H9 (cell line): Measurements from ENCODE around the gene RBMS2. TPM values are rescaled to one million over a fixed set of nuclear protein-coding genes. Genes with fewer than 3 reads are reported as not detected.

ENCODE experiments used
- DNase-seq: peaks from one replicate; pipeline ENCODE4 v3.0.0-alpha.2; 2017
- H2AFZ ChIP-seq: one replicate; pipeline ENCODE4 v1.6.1; 2013; ENCODE audit warnings: mild to moderate bottlenecking, low read length, control low read depth, moderate library complexity
- H2AK5ac ChIP-seq: 2 replicates; pipeline ENCODE4 v1.6.1; 2013; ENCODE audit warnings: low read length, control low read depth, mixed read lengths; ENCODE audit not compliant: insufficient read length
- H2BK120ac ChIP-seq: one replicate; pipeline ENCODE4 v1.6.1; 2013; ENCODE audit warnings: low read depth, mild to moderate bottlenecking, low read length, control low read depth, inconsistent platforms; ENCODE audit not compliant: poor library complexity, severe bottlenecking
- H2BK12ac ChIP-seq: 2 replicates; pipeline ENCODE4 v1.6.1; 2013; ENCODE audit warnings: low read length, control low read depth, mixed read lengths, low read depth; ENCODE audit not compliant: insufficient read length
- H2BK15ac ChIP-seq: 2 replicates; pipeline ENCODE4 v1.6.1; 2013; ENCODE audit warnings: low read depth, low read length, control low read depth
- H2BK20ac ChIP-seq: one replicate; pipeline ENCODE4 v1.6.1; 2013; ENCODE audit warnings: low read depth, mild to moderate bottlenecking, low read length, control low read depth, inconsistent platforms; ENCODE audit not compliant: poor library complexity, severe bottlenecking
- H2BK5ac ChIP-seq: 2 replicates; pipeline ENCODE4 v1.6.1; 2013; ENCODE audit warnings: low read length, control low read depth, mixed read lengths; ENCODE audit not compliant: insufficient read length
- H3K14ac ChIP-seq: 2 replicates; pipeline ENCODE4 v1.6.1; 2013; ENCODE audit warnings: low read length, control low read depth; ENCODE audit not compliant: insufficient read depth
- H3K18ac ChIP-seq: 2 replicates; pipeline ENCODE4 v1.6.1; 2013; ENCODE audit warnings: low read depth, mild to moderate bottlenecking, mixed read lengths, low read length, control low read depth; ENCODE audit not compliant: insufficient read length
- H3K23ac ChIP-seq: 2 replicates; pipeline ENCODE4 v1.6.1; 2013; ENCODE audit warnings: low read length, control low read depth, mixed read lengths, low read depth; ENCODE audit not compliant: insufficient read length
- H3K23me2 ChIP-seq: 2 replicates; pipeline ENCODE4 v1.6.1; 2013; ENCODE audit warnings: low read depth, mild to moderate bottlenecking, mixed read lengths, low read length, control low read depth; ENCODE audit not compliant: insufficient read length, poor library complexity, severe bottlenecking
- H3K27ac ChIP-seq: 2 replicates; pipeline ENCODE4 v1.5.1; 2013; ENCODE audit warnings: low read length, control low read depth, mixed read lengths, low read depth; ENCODE audit not compliant: insufficient read length
- H3K27me3 ChIP-seq: 2 replicates; pipeline ENCODE4 v1.6.1; 2013; ENCODE audit warnings: low read length, control low read depth, inconsistent platforms; ENCODE audit not compliant: insufficient read depth
- H3K4ac ChIP-seq: 2 replicates; pipeline ENCODE4 v1.6.1; 2013; ENCODE audit warnings: low read depth, mild to moderate bottlenecking, control low read depth, inconsistent platforms, low read length, moderate library complexity
- H3K4me1 ChIP-seq: 2 replicates; pipeline ENCODE4 v1.6.1; 2013; ENCODE audit warnings: low read length, control low read depth, inconsistent platforms; ENCODE audit not compliant: insufficient read depth
- H3K4me2 ChIP-seq: 2 replicates; pipeline ENCODE4 v1.6.1; 2013; ENCODE audit warnings: low read length, control low read depth, mixed read lengths; ENCODE audit not compliant: insufficient read length, insufficient read depth
- H3K56ac ChIP-seq: 2 replicates; pipeline ENCODE4 v1.6.1; 2013; ENCODE audit warnings: low read depth, mild to moderate bottlenecking, mixed read lengths, low read length, control low read depth; ENCODE audit not compliant: insufficient read length
- H3K79me1 ChIP-seq: 2 replicates; pipeline ENCODE4 v1.6.1; 2013; ENCODE audit warnings: low read depth, mild to moderate bottlenecking, moderate library complexity, low read length, control low read depth, inconsistent platforms; ENCODE audit not compliant: insufficient read depth, poor library complexity, severe bottlenecking
- H3K79me2 ChIP-seq: 2 replicates; pipeline ENCODE4 v1.6.1; 2013; ENCODE audit warnings: low read length, control low read depth, inconsistent platforms; ENCODE audit not compliant: insufficient read depth
- H3K9ac ChIP-seq: 2 replicates; pipeline ENCODE4 v1.6.1; 2013; ENCODE audit warnings: low read length, control low read depth, mixed read lengths; ENCODE audit not compliant: insufficient read length; ENCODE audit errors: extremely low read depth
- H3K9me3 ChIP-seq: one replicate; pipeline ENCODE4 v1.6.1; 2013; ENCODE audit warnings: low read depth, low read length, inconsistent platforms; ENCODE audit not compliant: control insufficient read depth
- H3T11ph ChIP-seq: one replicate; pipeline ENCODE4 v1.6.1; 2013; ENCODE audit warnings: mild to moderate bottlenecking, low read length, control low read depth, inconsistent platforms
- H4K20me1 ChIP-seq: one replicate; pipeline ENCODE4 v1.6.1; 2013; ENCODE audit not compliant: control insufficient read depth, insufficient read length, insufficient read depth
- H4K5ac ChIP-seq: 2 replicates; pipeline ENCODE4 v1.6.1; 2013; ENCODE audit warnings: low read depth, mild to moderate bottlenecking, mixed read lengths, low read length, control low read depth; ENCODE audit not compliant: insufficient read length
- H4K8ac ChIP-seq: replicated peaks from 2 replicates; pipeline ENCODE4 v1.6.1; 2013; ENCODE audit warnings: low read length, control low read depth, mixed read lengths, low read depth; ENCODE audit not compliant: insufficient read length
- H4K91ac ChIP-seq: 2 replicates; pipeline ENCODE4 v1.6.1; 2013; ENCODE audit warnings: low read depth, mild to moderate bottlenecking, moderate library complexity, mixed read lengths, low read length, control low read depth; ENCODE audit not compliant: insufficient read length
- H3K27ac Mint-ChIP-seq, 3 experiments: 2 replicates in 2 of 3; 3 replicates in 1 of 3; pipeline ENCODE4 v1.8.0; 2020 to 2021; ENCODE audit warnings: mixed read lengths in 3 of 3, mild to moderate bottlenecking in 1 of 3, moderate library complexity in 1 of 3
- H3K27me3 Mint-ChIP-seq: 2 replicates; pipeline ENCODE4 v1.8.0; 2021; ENCODE audit warnings: low read depth, mild to moderate bottlenecking, moderate library complexity, mixed read lengths
- H3K36me3 Mint-ChIP-seq, 3 experiments: 2 replicates in 2 of 3; 3 replicates in 1 of 3; pipeline ENCODE4 v1.8.0; 2020 to 2021; ENCODE audit warnings: low read depth in 3 of 3, mixed read lengths in 3 of 3; ENCODE audit not compliant: insufficient read depth in 1 of 3
- H3K4me1 Mint-ChIP-seq, 2 experiments: 2 replicates each; pipeline ENCODE4 v1.8.0; 2020; ENCODE audit warnings: mixed read lengths in 2 of 2
- H3K4me3 Mint-ChIP-seq, 2 experiments: 2 replicates in 1 of 2; 3 replicates in 1 of 2; pipeline ENCODE4 v1.8.0; 2020 to 2021; ENCODE audit warnings: mild to moderate bottlenecking in 2 of 2, mixed read lengths in 2 of 2, moderate library complexity in 1 of 2
- H3K9me3 Mint-ChIP-seq, 2 experiments: 2 replicates in 1 of 2; 3 replicates in 1 of 2; pipeline ENCODE4 v1.8.0; 2020; ENCODE audit warnings: mild to moderate bottlenecking in 2 of 2, mixed read lengths in 2 of 2, moderate library complexity in 1 of 2
- WGBS: extraction: QIAGEN DNeasy Blood & Tissue Kit; methylation state at CpG from one replicate; pipeline ENCODE4 v1.1.7; 2013; ENCODE audit warnings: missing lambda C conversion rate, low lambda C conversion rate, mixed read lengths; ENCODE audit not compliant: insufficient read length; ENCODE audit errors: extremely low coverage; 5-methylcytosine and 5-hydroxymethylcytosine counted together
- total RNA-seq: library from RNA; stranded (reverse); gene quantifications from 2 replicates; pipeline ENCODE4 v1.2.1, GENCODE V29; 2021
- TF ChIP-seq, protein P1 (sequence below): fragments of 200-600 bp; sonication (generic); conservative IDR thresholded peaks from 3 replicates; pipeline ENCODE4 v1.8.0; 2021; ENCODE audit warnings: antibody characterized with exemption, mild to moderate bottlenecking

Gene RBMS2
- total RNA-seq, 1 experiment from 2014 or later: 9.5 TPM

GRCh38 chr12:56599041-56599440 lies 77.4 kb downstream of the RBMS2 start:
- DNase-seq: no peak
- no peaks in the 10 kb centered on the region for H3K27me3 Mint-ChIP-seq
- no peaks in the 10 kb centered on the region for H3K79me1 ChIP-seq
- H3K27me3 ChIP-seq: no peaks in the 10 kb centered on the region
- H2BK120ac ChIP-seq: no peak overlapping the region
- no CpG with 5 or more reads among the region's 15 CpGs for WGBS
- H3K56ac ChIP-seq: no peak overlapping the region
- H3K27ac ChIP-seq: no peak overlapping the region
- H3K36me3 Mint-ChIP-seq: peaks cover 45 to 77% (median 70%) of the 10 kb centered on the region in 3 experiments
- H3K9me3 ChIP-seq: no peaks in the 10 kb centered on the region
- no peak overlapping the region for H2BK12ac ChIP-seq
- H4K5ac ChIP-seq: no peak overlapping the region
- H3K9ac ChIP-seq: no peak overlapping the region
- H3K18ac ChIP-seq: no peak overlapping the region
- no peak overlapping the region for H3K14ac ChIP-seq
- H2BK15ac ChIP-seq: no peak overlapping the region
- H3K9me3 Mint-ChIP-seq: no peaks in the 10 kb centered on the region
- TF ChIP-seq, protein P1, sequence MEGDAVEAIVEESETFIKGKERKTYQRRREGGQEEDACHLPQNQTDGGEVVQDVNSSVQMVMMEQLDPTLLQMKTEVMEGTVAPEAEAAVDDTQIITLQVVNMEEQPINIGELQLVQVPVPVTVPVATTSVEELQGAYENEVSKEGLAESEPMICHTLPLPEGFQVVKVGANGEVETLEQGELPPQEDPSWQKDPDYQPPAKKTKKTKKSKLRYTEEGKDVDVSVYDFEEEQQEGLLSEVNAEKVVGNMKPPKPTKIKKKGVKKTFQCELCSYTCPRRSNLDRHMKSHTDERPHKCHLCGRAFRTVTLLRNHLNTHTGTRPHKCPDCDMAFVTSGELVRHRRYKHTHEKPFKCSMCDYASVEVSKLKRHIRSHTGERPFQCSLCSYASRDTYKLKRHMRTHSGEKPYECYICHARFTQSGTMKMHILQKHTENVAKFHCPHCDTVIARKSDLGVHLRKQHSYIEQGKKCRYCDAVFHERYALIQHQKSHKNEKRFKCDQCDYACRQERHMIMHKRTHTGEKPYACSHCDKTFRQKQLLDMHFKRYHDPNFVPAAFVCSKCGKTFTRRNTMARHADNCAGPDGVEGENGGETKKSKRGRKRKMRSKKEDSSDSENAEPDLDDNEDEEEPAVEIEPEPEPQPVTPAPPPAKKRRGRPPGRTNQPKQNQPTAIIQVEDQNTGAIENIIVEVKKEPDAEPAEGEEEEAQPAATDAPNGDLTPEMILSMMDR: no peak
- H2AFZ ChIP-seq: no peak overlapping the region
- no peak overlapping the region for H4K8ac ChIP-seq
- no peak overlapping the region for H3K23ac ChIP-seq
- 0 out of 2 replicates have a peak, but pooled peaks cover 2% of the 10 kb centered on the region for H3K79me2 ChIP-seq
- H4K91ac ChIP-seq: no peak overlapping the region
- H3K4me3 Mint-ChIP-seq: no peak overlapping the region
- H3T11ph ChIP-seq: no peak overlapping the region
- H3K4me1 ChIP-seq: no peaks in the 10 kb centered on the region
- no peak overlapping the region for H3K4ac ChIP-seq
- H3K4me2 ChIP-seq: no peak overlapping the region
- no peak overlapping the region for H2AK5ac ChIP-seq
- no peaks in the 10 kb centered on the region for H3K23me2 ChIP-seq
- H4K20me1 ChIP-seq: no peaks in the 10 kb centered on the region
- H2BK20ac ChIP-seq: no peak overlapping the region
- peaks cover 12 to 20% of the 10 kb centered on the region in 2 experiments for H3K4me1 Mint-ChIP-seq
- no peak overlapping the region for H2BK5ac ChIP-seq
- no peak overlapping the region for H3K27ac Mint-ChIP-seq
